Osteoblast (primary cell): ENCODE measurements around the gene OSBPL6. TPM values are rescaled to one million over a fixed set of nuclear protein-coding genes. Genes with fewer than 3 reads are reported as not detected.
"Not testable (repeated sequence)": the region's sequence is repeated elsewhere in the genome, so short reads cannot be mapped to it uniquely, and the experiment has no call there.

Source experiments
- DNase-seq: peaks from one replicate; pipeline ENCODE4 v3.0.0; 2011; ENCODE audit warnings: low spot score, mixed read lengths; ENCODE audit not compliant: insufficient read length; ENCODE audit errors: missing footprints
- H2AFZ ChIP-seq: 2 replicates; pipeline ENCODE4 v1.6.0; 2011; ENCODE audit warnings: mild to moderate bottlenecking, low read length
- H3K27ac ChIP-seq: 2 replicates; pipeline ENCODE4 v1.5.1; 2011; ENCODE audit warnings: mild to moderate bottlenecking, low read depth, low read length, moderate library complexity
- H3K27me3 ChIP-seq: 2 replicates; pipeline ENCODE4 v1.6.0; 2012; ENCODE audit warnings: mild to moderate bottlenecking, control low read depth, inconsistent platforms, low read length, moderate library complexity; ENCODE audit not compliant: insufficient read depth
- H3K36me3 ChIP-seq: 2 replicates; pipeline ENCODE4 v1.5.1; 2011; ENCODE audit warnings: mild to moderate bottlenecking, low read length, control low read depth, moderate library complexity; ENCODE audit not compliant: insufficient read depth
- H3K4me1 ChIP-seq: 2 replicates; pipeline ENCODE4 v1.5.1; 2011; ENCODE audit warnings: mild to moderate bottlenecking, low read length, control low read depth, moderate library complexity; ENCODE audit not compliant: insufficient read depth
- H3K4me2 ChIP-seq: 2 replicates; pipeline ENCODE4 v1.6.0; 2011; ENCODE audit warnings: mild to moderate bottlenecking, low read length; ENCODE audit not compliant: insufficient read depth
- H3K4me3 ChIP-seq: fragments of 200-600 bp; sonication (generic); 3 replicates; pipeline ENCODE4 v1.5.1; 2012; ENCODE audit warnings: mild to moderate bottlenecking, low read length, inconsistent platforms; ENCODE audit not compliant: insufficient read depth
- H3K79me2 ChIP-seq: 2 replicates; pipeline ENCODE4 v1.6.0; 2012; ENCODE audit warnings: mild to moderate bottlenecking, low read length, control low read depth, inconsistent platforms; ENCODE audit not compliant: insufficient read depth
- H3K9me3 ChIP-seq: 2 replicates; pipeline ENCODE4 v1.5.1; 2011; ENCODE audit warnings: low read depth, low read length, control low read depth
- H4K20me1 ChIP-seq: 2 replicates; pipeline ENCODE4 v1.6.0; 2012; ENCODE audit warnings: mild to moderate bottlenecking, low read length, control low read depth; ENCODE audit not compliant: insufficient read depth
- CTCF ChIP-seq: IDR thresholded peaks from 2 replicates; pipeline ENCODE4 v1.5.1; 2011; ENCODE audit warnings: mild to moderate bottlenecking, low read depth, low read length, moderate library complexity; ENCODE audit errors: extremely low read depth
- total RNA-seq: library from RNA; depleted of rRNA; stranded (reverse); fragments of >200 nt; gene quantifications from 2 replicates; pipeline ENCODE4 v1.2.3, GENCODE V29; 2012

Gene OSBPL6
- total RNA-seq, 1 donor, result 5.4 TPM

DNA sequence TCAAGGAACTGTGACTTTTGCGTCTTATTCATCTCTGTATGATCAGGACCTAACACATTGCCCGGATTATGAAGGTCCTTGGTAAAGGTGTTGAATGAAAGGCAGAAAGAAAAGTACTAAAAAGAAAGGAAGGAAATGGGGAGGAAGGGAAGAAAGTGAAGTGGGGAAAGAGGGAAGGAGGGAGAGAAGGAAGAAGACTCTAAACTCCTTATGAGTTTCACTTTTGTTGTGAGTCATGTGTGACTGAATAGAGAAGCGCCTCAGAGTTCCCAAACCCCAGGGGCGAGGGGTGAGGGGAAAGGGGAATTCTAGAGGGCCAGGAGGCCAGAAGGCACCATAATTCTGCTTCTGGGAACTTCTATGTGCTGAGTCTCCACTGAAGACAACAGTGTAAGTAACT lies 30.9 kb upstream of the OSBPL6 start:
- H3K36me3 ChIP-seq, result no peaks in the 10 kb centered on the region
- no peaks in the 10 kb centered on the region for H3K79me2 ChIP-seq
- no peaks in the 10 kb centered on the region for H3K9me3 ChIP-seq
- peak overlapping the region; percentile 90 for H2AFZ ChIP-seq
- DNase-seq, result no peak
- no peaks in the 10 kb centered on the region for H3K27me3 ChIP-seq
- H3K4me3 ChIP-seq, result peak overlapping the region; percentile 52
- H3K27ac ChIP-seq, result no peak overlapping the region
- H4K20me1 ChIP-seq, result no peaks in the 10 kb centered on the region
- TF ChIP-seq CTCF, result no peak
- H3K4me2 ChIP-seq, result peak overlapping the region; percentile 76
- peaks cover 5% of the 10 kb centered on the region for H3K4me1 ChIP-seq

DNA sequence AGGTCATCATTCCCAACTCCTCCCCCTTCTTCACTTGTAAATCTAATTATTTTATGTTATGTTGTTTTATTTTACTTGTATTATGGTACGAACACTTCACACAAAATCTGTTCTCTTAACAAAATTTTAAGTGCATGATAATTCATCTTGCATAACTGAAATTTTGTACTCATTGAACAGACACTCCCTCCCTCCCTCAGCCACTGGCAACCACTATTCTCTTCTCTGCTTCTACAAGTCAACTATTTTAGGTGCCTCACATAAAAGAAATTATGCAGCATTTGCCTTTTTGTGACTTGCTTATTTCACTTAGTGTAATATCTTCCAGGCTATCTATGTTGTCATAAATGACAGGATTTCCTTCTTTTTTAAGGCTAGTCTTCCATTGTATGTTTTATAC lies 30.4 kb upstream of the OSBPL6 start:
- no peaks in the 10 kb centered on the region for H3K9me3 ChIP-seq
- H3K4me3 ChIP-seq, result no peak overlapping the region
- TF ChIP-seq CTCF, result no peak
- H3K27ac ChIP-seq, result no peak overlapping the region
- H3K27me3 ChIP-seq, result no peaks in the 10 kb centered on the region
- peak overlapping the region; percentile 90 for H2AFZ ChIP-seq
- H3K79me2 ChIP-seq, result no peaks in the 10 kb centered on the region
- no peak for DNase-seq
- no peaks in the 10 kb centered on the region for H3K36me3 ChIP-seq
- H4K20me1 ChIP-seq, result no peaks in the 10 kb centered on the region
- H3K4me1 ChIP-seq, result peaks cover 5% of the 10 kb centered on the region
- peak overlapping the region; percentile 76 for H3K4me2 ChIP-seq

DNA sequence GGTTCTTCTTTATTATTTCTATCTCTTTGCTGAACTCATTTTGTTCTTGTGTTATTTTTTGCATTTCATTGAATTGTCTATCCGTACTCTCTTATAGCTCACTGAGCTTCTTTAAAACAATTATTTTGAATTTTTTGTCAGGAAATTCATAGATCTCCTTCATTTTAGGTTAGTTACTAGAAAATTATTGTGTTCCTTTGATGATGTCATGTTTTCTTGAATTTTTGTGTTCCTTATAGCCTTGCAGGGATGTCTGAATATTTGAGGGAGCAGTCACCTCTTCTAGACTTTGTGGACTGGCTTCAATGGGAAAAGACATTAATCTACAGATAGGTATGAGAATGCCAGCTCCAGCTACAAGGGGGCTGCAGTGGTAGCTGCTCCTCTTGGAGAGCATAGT lies 20.7 kb upstream of the OSBPL6 start:
- Histone ChIP-seq H3K4me3 (no peak overlapping the region), H3K36me3 (no peaks in the 10 kb centered on the region), H3K4me2 (no peak overlapping the region), H2AFZ (no peak overlapping the region), H3K79me2 (no peaks in the 10 kb centered on the region), H3K4me1 (no peaks in the 10 kb centered on the region), H3K27me3 (no peaks in the 10 kb centered on the region), H4K20me1 (no peaks in the 10 kb centered on the region), H3K27ac (no peak overlapping the region), H3K9me3 (no peaks in the 10 kb centered on the region)
- TF ChIP-seq CTCF, result no peak
- no peak for DNase-seq

DNA sequence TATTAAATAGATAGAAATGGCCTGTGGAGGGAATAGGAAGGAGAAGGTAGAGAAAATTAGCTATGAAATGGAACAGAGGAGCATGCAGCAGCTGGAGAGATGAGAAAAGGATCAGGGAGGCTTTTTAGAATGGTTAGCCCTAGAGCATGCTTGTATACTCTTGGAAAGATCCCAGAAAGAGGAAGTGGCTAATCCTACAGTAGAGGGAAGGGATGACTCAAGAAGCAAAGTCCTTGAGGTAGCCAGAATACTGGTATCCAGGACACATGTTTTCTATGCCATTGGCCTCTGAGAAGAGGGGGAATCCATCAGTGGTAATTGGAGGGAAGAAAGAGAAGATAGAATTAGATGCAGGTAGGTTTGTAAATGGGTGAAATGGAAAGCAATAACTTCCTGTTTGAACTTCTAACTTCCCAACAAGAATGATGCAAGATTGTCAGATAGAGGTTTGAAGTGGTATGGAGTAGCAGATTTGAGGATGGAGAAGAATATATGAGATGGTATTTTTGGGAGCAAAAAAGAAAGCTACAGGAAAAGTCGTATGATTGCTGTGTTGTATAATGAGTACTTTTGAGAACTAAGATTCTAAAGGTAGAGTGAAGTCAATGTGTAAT lies 17.1 kb upstream of the OSBPL6 start:
- H3K4me2 ChIP-seq, result no peak overlapping the region
- peaks cover under 1% of the 10 kb centered on the region for H3K4me1 ChIP-seq
- H3K79me2 ChIP-seq, result no peaks in the 10 kb centered on the region
- H3K4me3 ChIP-seq, result no peak overlapping the region
- TF ChIP-seq CTCF, result no peak
- H2AFZ ChIP-seq, result no peak overlapping the region
- H3K9me3 ChIP-seq, result no peaks in the 10 kb centered on the region
- peak; percentile 55 for DNase-seq
- no peaks in the 10 kb centered on the region for H3K36me3 ChIP-seq
- no peaks in the 10 kb centered on the region for H3K27me3 ChIP-seq
- no peaks in the 10 kb centered on the region for H4K20me1 ChIP-seq
- H3K27ac ChIP-seq, result no peak overlapping the region

DNA sequence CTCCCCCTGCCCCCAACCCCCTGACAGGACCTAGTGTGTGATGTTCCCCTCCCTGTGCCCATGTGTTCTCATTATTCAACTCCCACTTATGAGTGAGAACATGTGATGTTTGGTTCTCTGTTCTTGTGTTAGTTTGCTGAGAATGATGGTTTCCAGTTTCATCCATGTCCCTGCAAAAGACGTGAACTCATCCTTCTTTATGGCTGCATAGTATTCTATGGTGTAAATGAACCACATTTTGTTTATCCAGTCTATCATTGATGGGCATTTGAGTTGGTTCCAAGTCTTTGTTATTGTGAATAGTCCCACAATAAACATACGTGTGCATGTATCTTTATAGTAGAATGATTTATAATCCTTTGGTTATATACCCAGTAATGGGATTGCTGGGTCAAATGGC lies 13.7 kb upstream of the OSBPL6 start:
- H3K4me1 ChIP-seq, H3K9me3 ChIP-seq, H2AFZ ChIP-seq, H3K36me3 ChIP-seq, H3K27ac ChIP-seq, DNase-seq, H3K79me2 ChIP-seq, H3K27me3 ChIP-seq, H3K4me2 ChIP-seq, H3K4me3 ChIP-seq, H4K20me1 ChIP-seq: not testable (repeated sequence)
